Vagina (tissue), 2 donors: ENCODE results near the gene NPSR1. TPM values are rescaled to one million over a fixed set of nuclear protein-coding genes. Genes with fewer than 3 reads are reported as not detected.

Experiments
- DNase-seq, 2 donors: peaks; one replicate each; pipeline ENCODE4 v3.0.0-alpha.2; 2017; ENCODE audit errors: extremely low spot score in 2 of 2
- H3K27ac ChIP-seq: fragments of 200-600 bp; sonication (generic); one replicate; pipeline ENCODE4 v1.5.1; 2019
- H3K27me3 ChIP-seq: fragments of 200-600 bp; sonication (generic); one replicate; pipeline ENCODE4 v1.5.1; 2019
- H3K36me3 ChIP-seq, 2 donors: fragments of 200-600 bp; sonication (generic); one replicate each; pipeline ENCODE4 v1.5.1; 2017 to 2019
- H3K4me1 ChIP-seq: fragments of 200-600 bp; sonication (generic); one replicate; pipeline ENCODE4 v1.5.1; 2019
- H3K4me3 ChIP-seq, 2 donors: fragments of 200-600 bp; sonication (generic); 1 replicate in 1 of 2; 2 replicates in 1 of 2; pipeline ENCODE4 v1.5.1; 2016 to 2019
- H3K9me3 ChIP-seq: fragments of 200-600 bp; sonication (generic); one replicate; pipeline ENCODE4 v1.5.1; 2019
- CTCF ChIP-seq, 3 experiments: fragments of 450-650 bp in 2 of 3; fragments of 200-600 bp in 1 of 3; sonication (generic) in 1 of 3; IDR thresholded peaks; one replicate each; pipeline ENCODE4 v1.5.1; 2017 to 2019; ENCODE audit warnings: antibody characterized with exemption in 3 of 3, mild to moderate bottlenecking in 2 of 3, moderate library complexity in 2 of 3
- POLR2A ChIP-seq, 2 donors: fragments of 450-650 bp; IDR thresholded peaks; one replicate each; pipeline ENCODE4 v1.6.1; 2017; ENCODE audit warnings: antibody characterized with exemption in 2 of 2, mild to moderate bottlenecking in 2 of 2, moderate library complexity in 2 of 2
- POLR2AphosphoS5 ChIP-seq, 2 donors: sonication (generic); formaldehyde crosslinking; IDR thresholded peaks; one replicate each; pipeline ENCODE4 v1.9.0; 2017; ENCODE audit warnings: antibody characterized with exemption in 2 of 2, mild to moderate bottlenecking in 2 of 2, low read depth in 1 of 2; ENCODE audit not compliant: insufficient read depth in 1 of 2
- intact Hi-C: fragments of 100-400 bp; cut with DNase I; formaldehyde crosslinking; loops from one replicate; pipeline ENCODE4 v1.15.1; 2023
- small RNA-seq: library from RNA; depleted of rRNA; stranded (forward); fragments of <200 nt; gene quantifications from one replicate; pipeline ENCODE3, GENCODE V24; 2016
- total RNA-seq: library from RNA; depleted of rRNA; stranded (reverse); fragments of >200 nt; gene quantifications from one replicate; pipeline ENCODE4 v1.2.3, GENCODE V29; 2016

NPSR1 gene
- total RNA-seq, 1 donor from 2014 or later = not detected

DNA sequence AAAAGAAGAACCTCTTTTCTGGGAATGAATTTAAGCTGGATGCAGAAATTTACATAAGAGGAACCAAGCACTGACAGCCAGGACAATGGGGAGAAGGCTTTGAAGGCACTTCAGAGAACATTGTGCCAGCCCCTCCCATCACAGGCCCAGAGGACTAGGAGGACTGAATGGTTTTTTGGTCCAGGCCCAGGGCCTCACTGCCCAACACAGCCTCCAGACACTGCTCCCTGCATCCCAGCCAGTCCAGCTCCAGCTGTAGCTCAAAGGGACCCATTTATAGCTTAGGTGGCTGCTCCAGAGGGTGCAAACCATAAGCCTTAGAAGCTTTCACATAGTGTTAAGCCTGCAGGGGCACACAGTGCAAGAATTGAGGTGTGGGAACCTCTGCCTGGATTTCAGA lies 237.2 kb downstream of the NPSR1 start:
- Histone ChIP-seq H3K9me3 (no peaks in the 10 kb centered on the region), H3K36me3 (no peaks in the 10 kb centered on the region), H3K27me3 (no peaks in the 10 kb centered on the region), H3K27ac (no peak overlapping the region), H3K4me3 (no peak overlapping the region), H3K4me1 (no peaks in the 10 kb centered on the region)
- TF ChIP-seq POLR2AphosphoS5 (IDR thresholded peaks at IDR 0.05; ENCODE audit: insufficient read depth in 1 of 2, low read depth in 1 of 2) (no peak), CTCF (IDR thresholded peaks at IDR 0.05) (no peak), POLR2A (IDR thresholded peaks at IDR 0.05) (no peak)
- intact Hi-C loops = no loop called here
- DNase-seq = no peak

Small RNA genes within 50 kb of the gene (small RNA-seq; reads per million reads assigned to genes)
- gene RF00322 = not detected
- not detected for gene RN7SL132P
